Measurements from ENCODE around the gene NFIX.

DNA sequence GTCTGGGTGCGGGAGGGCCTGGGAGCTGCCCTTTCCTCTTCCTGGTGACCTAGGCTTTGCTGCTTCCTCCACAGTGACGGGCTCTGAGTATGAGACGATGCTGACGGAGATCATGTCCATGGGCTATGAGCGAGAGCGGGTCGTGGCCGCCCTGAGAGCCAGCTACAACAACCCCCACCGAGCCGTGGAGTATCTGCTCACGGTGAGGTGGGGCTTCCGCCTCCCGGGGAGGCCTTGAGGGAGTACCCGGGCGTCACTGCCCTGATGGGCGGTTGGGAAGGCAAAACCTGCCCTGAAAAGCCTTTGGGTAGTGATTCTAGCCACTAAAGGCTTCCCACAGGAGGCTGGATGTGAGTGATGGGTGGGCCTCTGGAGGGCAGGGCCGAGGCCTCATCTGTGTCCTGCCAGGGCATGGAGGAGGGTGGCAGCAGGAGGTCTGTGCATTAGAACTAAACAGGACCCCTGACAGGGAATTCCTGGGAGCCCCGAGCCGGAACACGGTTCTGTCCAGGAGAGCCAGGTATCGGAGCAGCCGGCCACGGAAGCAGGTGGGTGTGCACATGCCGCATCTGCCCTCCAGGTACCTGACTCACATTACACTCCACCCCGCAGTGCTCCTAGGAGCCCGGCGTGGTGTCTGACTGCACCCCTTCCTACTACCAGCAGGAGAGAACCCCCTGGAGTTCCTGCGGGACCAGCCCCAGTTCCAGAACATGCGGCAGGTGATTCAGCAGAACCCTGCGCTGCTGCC is 46.5 kb upstream of the NFIX start:
- TF ChIP-seq CTCF (conservative IDR thresholded peaks at IDR 0.05 in 1 of 2, IDR thresholded peaks at IDR 0.05 in 1 of 2; ENCODE audit: extremely low read depth in 1 of 2, insufficient read depth in 1 of 2, low read depth in 1 of 2, low read length in 2 of 2) (no peak), EZH2 (IDR thresholded peaks at IDR 0.05; ENCODE audit: borderline replicate concordance, low read length) (no peak)
